NCI-H2107 treated with DMSO at 0.1 percent for 48 hours (cell line): ENCODE data around the gene GLI2.

Experiments used
- DNase-seq: peaks from one replicate; lab custom pipeline; 2025; ENCODE audit not compliant: unreplicated experiment; lab: John Stamatoyannopoulos, UW

Gene GLI2

DNA sequence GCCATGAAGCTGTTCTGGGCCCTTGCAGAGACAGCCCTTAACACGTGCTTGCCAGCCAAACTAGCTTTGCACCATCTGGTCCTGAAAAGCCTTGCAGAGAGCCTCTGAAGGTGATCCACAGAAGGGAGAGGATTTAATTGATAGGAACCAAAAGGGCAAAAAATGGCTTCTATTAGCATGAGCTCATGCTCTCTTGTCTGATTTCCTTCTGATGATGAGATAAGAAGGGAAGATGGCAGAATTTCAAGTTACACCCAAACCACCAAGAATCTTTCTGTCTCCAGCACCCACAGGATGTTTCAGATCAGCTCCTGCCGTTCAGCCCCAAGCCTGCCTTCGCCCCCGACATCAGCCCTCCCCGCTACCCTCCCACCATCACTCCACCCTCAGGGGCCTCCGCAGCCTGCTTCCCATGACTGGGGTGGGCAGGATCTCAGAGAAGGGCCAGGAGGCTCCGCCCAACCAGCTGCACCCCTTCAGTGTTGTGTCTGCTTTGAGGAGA, 23.4 kb upstream of the GLI2 start:
- DNase-seq, result no peak

DNA sequence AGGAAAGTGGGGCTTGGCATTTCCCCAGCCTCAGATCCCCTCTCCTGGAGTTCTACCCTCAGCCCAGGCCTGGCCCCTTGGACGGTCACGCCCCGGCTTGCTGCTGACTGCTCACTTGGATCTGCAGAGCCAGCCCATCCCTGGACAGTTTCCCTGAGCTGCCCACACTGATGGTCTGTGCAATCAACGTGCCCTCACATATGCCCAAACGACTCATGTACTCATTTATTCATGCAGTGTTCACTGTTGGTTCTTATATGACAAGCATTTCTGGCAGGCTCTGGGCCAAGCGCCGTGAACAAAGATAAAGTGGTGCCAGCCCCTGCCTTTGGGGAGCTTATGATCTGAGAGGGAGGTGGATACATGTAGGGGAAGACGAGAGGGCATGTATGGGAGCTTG, 20.3 kb upstream of the GLI2 start:
- DNase-seq, result no peak

DNA sequence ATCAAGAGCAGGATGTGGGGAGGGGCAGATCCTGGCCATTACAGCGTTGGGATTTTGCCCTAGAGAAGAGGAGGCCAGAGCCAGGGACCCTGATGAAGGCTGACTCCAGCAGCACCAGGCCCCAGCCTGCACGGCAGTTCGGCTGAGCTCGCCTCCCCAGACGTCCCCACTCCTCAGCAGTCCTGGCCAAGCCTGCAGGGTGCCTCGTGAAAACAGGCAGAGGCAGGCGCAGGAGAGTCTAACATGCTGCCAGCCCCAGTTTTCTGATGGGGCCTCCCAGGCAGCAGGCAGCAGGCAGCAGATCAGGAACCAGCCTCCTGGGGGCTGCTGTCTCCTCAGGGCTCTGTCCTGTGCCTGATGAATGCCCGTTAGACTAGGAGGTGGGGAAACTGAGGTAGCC, 19.7 kb upstream of the GLI2 start:
- no peak for DNase-seq

DNA sequence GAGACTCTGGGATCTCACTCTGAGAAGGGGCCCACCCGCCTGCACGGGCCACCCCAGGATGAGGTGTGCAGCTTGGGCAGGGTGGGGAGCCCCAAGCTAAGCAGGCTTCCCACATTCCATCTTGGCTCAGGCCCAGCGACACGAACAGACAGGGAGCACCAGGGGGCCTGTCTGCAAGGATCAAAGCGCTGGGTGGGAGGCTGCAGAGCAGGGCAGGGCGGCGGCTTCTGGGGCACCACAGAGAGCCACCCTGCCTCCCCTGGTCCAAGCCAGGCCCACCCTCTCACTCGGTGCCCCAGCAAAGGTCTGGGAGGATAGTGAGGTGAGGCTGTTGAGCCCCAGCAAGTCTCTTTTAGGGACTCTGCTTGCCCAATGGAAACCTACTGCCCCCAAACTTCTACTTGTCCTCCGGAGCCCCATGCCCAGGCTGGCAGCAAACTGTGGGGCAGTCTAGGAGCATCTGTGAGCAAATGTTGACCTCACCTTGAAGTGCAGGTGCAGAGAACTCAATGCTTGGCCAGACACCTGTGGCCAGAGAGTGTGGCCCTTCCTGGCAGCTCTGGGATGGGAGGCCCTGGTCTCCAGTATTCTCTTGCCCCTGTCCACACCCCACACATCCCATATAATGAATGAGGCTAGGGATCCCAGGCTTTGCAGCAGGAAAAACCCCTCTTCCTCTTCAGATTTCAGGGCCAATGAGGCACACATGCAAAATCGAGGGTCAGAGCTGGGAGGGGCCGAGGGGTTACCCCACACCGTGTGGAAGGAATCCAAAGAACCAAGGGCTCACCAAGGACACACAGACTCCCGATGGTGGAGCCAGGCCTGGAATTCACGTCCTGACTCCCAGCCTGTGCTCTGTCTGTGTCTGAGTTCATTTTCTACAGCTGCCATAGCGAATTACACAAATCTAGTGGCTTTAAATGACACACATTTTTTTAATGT, 18.8 kb upstream of the GLI2 start:
- DNase-seq, result no peak

DNA sequence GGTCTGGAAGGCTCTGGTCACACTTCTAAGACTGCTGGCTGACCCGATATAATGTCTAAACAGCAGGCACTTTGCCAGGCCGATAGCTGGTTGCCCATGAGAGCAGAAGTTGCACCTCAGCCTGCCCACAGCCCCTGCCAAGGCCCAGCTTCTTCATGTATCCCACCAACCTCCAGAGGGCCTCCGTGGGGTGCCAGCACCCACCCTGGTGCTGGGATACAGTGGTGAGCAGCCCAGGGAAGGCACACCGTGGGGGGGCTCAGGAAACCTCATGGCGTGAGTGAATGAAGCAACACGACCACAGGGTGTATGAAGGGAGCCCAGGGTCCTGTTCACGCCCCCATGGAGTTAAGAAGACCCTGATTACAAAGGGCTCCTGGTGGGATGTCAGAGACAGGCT, 16.2 kb upstream of the GLI2 start:
- no peak for DNase-seq

DNA sequence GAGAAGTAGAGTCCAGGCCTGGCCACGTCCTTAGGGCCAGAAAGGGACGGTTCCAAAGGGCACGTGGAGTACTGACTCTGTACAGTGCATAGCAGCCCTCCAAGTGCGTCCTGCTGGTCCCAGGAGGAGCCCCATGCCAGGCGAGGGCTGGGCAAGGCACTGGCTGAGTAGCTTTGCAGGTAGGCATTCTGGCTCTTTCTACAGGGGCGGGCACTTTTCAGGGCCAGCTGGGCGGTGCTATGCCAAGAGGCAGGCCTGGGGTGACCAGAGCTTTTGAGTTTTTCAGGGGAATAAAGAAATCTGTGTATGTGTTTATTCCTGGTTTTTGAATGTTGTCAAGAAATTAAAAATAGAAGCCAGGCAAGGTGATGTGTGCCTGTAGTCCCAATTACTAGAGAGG, 15.4 kb upstream of the GLI2 start:
- no peak for DNase-seq

DNA sequence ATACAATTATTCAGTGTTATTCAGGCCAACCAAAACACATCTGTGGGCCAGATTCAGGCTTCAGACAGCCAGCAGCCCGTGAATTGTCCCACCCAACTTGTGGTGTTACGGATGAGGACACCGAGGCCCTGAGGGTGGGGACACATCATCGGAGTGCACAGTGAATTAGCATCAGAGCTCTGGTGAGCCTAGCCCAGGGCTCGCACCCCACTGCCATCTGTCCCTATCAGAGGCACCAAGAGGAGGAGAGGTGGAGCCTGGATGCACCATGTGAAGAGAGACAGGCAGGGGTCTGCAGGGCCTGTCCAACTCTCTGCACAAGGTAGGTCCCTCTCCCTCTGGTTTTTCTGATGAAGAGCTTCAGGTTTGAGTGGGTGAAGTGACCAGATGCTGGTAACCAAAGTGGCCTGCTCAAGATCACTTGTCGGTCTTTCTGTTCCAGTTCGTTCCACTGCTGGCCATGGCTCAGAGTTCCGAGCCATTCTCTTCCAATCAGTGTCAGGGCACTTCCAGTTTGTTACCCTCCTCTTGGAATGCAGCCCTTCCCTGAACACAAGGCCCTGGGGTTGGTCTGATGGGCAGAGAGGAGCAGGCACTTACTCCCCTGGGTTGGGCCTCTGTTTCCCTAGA, 14.8 kb upstream of the GLI2 start:
- no peak for DNase-seq

DNA sequence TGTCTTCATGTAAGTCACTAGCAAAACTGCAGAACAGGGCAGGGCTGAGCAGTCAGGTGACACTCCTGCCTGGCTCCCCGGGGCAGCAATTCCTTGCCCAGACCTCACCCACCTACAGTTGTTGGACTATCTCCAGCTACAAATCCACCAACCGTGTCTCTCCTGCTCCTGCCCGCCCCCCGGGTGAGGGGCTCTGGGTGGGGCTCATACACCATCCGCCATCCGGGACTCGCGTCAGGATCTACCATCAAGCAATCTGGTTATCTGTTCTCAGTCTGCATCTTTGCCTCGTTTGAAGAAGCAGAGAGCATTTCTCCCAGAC, 13.5 kb upstream of the GLI2 start:
- no peak for DNase-seq

DNA sequence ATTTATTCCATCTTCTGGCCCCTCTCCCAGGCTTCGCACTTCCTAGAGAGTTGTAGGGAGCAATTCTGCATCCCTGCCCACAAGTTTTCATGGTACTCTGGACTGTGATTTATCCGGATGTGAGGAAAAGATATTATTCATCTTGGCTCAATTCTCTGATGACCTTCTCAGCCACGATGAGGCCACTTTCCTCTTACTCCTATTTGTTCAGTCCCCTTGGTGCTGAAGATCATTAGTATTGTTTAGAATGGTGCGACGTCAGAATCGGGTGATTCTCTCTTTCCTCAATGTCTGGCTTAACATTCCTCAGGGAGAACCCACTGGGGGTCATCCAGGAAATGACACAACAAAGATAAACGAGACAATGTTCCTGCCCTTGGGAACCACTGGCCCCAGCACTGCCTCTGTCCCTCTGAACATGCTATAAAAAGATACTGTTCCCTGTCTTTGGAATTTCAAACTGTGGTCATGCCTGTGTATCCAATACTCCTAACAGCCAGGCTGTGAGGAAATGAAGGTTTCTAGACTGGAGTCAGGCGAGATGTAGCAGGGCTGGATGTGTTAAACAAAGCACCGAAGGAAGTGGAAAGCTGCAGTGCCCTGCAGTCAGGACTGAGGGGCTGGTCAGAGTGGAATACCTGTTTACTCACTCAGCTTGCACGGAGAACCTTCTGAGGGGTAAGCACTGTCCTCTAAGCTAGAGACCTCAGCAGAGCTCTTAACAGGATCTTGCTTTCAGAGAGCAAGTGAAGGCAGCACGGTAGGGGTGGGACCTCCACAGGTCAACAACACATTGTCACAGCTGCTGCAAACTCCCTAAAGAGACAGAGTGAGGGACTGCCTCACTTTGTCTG, 12.9 kb upstream of the GLI2 start:
- DNase-seq, result no peak

DNA sequence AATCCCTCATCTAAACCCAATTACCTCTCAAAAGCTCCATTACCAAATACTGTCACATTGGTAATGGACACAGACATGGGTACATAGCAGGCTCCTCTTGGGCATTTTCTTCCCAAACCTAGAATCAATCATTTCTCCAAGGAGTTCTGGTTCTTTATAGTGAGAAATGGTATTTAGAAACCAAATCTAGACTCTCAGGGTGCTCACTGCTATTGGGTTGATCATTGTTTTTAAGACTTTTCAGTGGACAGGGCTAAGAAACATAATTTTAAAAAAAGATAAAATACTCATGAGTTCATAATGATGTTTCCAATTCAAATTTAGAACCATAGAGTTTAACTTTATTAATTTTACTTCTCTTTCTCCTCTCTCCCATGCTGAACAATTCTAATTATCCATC, 9.4 kb upstream of the GLI2 start:
- DNase-seq, result no peak

DNA sequence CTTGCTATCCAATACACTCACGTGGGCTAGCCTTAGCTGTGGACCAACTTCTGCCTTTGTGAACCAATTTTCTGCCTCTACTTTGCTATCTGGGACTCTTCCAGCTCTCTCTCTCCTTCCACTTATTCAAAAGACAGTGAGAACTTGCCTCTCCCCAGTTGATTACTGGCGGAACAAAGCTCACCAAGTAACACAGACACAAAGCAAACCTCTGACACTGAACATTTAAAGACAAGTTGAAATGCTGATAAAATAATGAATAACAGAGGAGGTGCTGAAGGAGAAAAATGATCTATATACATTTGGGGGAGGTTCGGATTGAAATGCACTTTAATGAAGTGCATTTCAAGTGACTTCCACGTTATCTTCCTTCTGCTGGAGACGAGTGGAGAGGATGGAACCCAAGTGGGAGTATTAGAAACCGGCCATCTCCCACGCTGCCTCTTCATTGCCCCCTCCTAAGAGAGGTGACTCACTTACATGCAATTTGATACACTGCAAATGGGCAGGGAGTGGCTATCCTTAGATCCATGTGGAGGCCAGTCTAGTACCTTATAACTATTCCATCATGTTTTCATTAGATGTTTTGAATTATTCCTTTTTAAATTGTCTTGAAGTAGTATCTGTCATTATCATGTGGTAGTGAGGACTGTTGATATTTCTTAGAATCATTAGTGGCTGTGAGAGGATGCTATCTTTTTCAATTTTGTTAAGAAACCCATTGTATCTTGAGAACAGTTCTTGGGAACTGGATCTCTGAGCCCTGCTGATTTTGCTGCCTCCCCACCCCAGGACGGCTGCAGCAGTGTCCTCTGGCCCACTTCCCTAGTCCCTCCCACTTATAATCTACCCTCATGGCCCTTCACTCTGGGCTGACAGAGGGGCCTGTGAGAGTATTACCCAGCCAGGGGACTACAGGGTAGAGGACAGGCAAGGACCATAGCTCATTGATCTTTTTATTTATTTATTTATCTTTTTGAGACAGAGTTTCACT, 6.0 kb upstream of the GLI2 start:
- DNase-seq, result no peak

DNA sequence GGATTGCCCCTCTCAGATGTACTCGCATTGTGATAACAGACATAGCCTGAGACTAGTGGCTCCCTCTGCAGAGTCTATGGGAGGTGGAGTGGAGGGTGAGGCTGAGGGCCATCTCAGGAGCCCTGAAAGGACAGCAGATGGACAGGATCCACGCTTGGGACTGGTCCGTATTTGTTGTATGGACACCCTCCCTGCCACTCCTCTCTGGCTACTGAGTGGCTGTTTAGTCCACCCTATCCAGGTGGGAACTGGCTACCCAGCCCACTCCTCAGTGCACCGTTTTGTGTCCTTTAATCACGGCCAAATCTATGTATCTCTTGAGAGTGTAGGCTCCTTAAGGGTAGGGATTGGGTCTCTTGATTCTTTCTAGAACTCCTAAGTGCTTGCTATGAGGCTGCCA, 4.5 kb upstream of the GLI2 start:
- no peak for DNase-seq

DNA sequence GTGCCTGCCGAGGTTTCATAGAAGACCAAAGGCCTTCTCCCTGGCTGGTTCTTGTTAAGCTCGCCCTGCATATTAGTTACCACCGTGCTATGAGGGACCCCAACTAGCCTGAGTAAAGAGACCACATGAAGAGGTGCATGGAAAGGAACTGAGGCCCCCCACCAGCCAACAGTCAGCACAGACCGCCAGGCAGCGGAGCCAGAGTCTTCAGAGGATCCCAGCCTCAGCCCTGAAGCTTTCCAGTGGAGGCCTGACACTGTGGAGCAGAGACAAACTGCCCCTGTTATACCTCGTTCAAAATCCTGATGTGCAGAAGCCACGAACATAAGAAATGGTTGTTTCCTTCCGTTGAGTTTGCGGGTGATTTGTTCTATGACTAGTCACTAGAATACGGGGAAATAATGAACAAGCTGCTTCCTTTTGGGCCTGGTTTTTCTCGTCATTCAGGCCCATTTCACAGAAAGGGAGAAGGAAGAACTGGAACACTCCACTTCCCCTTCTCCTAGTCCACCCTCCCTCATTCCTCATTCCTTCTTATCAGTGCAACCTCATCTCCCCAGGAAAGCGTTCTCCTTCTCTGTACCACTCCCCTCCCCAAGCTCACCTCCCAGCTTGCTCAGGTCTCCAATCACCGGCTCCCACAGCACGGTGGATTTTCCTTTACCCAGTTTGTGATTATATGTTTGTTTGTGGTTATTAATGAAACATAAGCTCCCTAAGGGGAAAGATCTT, 3.0 kb upstream of the GLI2 start:
- DNase-seq, result no peak

DNA sequence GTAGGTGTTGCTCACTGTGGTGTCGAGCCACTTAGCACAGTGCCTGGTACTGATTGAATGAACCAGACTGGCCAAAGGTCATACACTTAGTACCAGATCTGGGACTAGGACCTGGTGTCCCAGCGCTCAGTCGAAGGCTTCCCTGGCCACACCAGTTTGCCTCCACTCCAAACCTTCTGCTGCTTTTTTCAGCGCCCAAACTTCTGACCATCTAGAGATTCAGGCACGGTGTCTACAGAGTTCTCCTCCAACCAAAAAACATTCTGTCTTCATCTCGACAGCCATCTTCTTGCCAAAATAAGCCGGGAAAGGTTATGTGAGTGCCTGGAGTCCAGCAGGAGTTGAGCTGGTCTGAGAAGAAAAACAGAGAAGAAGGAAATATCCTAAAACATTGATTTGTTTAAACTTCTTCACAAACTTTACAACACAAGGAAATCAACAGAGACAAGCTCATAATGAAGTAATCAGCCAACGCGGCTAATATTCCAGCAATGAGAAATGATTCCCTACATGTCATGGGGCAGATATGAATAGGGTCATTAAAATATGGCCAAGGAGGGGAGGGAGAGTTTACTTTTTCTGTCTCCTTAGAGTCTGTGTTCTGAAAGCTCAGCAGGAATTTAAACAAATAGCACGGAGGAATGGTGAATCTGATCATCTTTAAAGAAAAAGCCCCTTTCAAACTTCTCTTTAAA, 2.3 kb upstream of the GLI2 start:
- DNase-seq, result no peak

DNA sequence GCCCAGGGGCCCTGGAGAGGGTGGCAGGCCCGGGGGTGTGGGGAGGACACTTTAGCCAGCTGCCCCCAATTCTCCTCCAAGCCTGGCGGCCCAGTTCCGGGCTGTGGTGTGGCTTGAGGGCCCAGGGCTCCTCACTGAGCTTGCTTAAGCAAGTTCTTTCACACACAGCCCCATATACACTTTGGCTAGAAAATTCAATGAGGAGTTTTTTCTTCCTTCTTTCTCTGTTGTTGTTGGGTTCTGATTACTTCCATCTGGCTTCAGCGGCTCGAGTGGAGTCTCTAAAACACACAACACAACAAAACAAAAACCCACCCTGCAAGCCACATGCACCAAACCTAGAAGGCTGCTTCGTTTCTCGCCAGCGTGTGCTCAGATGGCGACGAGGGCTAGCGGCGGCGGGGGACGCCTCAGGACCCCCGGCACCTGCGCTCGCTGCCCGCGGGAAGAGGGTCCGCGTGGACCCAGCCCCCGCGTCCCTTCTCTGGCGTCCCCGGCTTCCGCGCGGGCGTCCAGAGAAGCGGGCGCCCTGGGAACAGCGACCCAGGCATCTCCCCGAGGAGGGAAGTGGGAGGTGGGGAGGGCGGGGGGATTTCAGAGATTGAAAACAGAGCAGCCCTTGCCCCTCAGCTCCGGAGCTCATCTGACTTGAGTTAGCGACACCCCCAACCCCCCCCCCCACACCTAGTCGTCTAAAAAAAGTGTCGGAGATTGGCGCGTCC, 577 bp upstream of the GLI2 start:
- DNase-seq, result no peak

DNA sequence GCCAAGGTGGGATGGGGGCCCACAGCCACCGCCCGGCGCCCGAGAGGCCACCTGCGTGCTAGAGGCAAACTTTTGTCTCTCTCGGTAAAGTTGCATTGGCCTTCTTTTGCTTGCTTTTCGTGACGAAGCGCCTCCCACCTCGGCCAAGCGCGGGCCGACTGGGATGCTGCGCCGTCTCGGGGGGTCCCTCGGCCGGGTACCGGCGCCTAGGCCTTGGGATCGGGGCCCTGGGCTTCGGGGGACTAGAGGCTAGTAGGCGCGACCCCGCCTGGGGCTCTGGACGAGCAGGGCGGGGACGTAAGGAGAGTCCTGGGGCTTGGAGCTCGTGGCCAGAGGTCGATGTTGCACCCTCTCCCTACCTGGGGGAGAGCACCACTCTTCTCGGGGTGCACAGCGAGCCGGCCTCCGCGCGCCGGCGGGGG, 545 bp downstream of the GLI2 start:
- no peak for DNase-seq

DNA sequence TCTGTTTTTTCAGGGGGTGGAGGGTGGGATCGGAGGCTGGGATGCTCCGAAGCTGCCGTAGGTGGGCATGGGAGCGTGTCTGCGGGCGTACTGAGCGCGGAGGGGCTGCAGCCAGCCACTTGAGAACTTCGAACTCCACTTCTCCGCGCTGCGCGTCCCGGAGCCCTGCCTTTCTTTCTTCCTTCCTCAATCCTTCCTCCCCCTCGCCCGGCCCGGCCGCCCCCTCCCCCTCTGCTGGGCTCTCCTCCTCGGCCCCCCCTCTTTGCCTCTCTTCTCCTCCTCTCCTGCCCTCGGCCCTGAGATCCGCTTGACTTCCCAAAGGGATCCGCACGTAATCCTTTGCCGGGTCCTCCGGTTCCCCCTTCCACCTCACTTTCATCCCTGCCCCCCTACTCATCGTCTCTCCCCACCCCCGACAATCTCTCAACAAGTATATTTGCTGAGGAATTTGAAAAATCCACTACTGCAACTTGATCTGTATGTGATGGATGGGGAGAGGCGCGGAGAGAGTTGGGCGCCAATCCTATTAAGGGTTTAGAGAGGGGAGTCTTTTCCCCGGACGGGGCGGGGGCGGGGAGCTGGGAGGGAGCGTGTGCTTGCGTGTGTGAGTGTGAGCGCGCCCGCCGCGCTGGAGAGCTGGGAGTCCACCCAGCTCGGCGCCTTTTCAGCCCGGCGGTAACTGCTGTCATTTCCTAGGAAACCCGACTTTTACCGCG, 1.1 kb downstream of the GLI2 start:
- no peak for DNase-seq
